GM10248 (cell line): ENCODE results near the gene TMEM87B.

Experiments used
- CTCF ChIA-PET: fragments of 300-600 bp; sonication (Branson Sonifier 250); formaldehyde crosslinking; extraction: SDS; loops from one replicate; lab custom pipeline; 2021; ENCODE audit warnings: antibody characterized with exemption; lab: Yijun Ruan, JAX
- POLR2A ChIA-PET: fragments of 350-650 bp; sonication (Branson Sonifier 250); formaldehyde crosslinking; extraction: SDS; loops from one replicate; lab custom pipeline; 2020; ENCODE audit warnings: antibody characterized with exemption; lab: Yijun Ruan, JAX
- DNase-seq: peaks from one replicate; pipeline ENCODE4 v3.0.0; 2012; ENCODE audit errors: extremely low spot score
- TF ChIP-seq, protein P1 (sequence below): IDR thresholded peaks from 2 replicates; pipeline ENCODE4 v1.5.1; 2012; ENCODE audit warnings: mild to moderate bottlenecking, low read depth; ENCODE audit errors: extremely low read depth, missing control alignments, control extremely low read depth

The TMEM87B gene

DNA sequence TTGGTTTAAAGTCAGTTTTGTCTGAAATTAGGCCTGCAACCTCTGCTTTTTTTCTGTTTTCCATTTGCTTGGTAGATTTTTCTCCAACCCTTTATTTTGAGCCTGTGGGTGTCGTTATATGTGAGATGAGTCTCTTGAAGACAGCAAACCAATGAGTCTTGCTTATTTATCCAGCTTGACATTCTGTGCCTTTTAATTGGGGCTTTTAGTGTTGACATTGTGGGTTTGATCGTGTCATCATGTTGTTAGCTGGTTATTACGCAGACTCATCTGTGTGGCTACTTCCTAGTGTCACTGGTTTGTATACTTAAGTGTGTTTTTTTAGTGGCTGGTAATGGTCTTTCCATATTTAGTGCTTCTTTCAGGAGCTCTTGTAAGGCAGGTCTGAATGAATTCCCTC is 18.8 kb downstream of the TMEM87B start:
- TF ChIP-seq, protein P1, sequence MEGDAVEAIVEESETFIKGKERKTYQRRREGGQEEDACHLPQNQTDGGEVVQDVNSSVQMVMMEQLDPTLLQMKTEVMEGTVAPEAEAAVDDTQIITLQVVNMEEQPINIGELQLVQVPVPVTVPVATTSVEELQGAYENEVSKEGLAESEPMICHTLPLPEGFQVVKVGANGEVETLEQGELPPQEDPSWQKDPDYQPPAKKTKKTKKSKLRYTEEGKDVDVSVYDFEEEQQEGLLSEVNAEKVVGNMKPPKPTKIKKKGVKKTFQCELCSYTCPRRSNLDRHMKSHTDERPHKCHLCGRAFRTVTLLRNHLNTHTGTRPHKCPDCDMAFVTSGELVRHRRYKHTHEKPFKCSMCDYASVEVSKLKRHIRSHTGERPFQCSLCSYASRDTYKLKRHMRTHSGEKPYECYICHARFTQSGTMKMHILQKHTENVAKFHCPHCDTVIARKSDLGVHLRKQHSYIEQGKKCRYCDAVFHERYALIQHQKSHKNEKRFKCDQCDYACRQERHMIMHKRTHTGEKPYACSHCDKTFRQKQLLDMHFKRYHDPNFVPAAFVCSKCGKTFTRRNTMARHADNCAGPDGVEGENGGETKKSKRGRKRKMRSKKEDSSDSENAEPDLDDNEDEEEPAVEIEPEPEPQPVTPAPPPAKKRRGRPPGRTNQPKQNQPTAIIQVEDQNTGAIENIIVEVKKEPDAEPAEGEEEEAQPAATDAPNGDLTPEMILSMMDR = no peak
- POLR2A ChIA-PET = no interaction called here
- CTCF ChIA-PET = interaction anchor here (0.8 to 3.2 kb wide), 5 partner anchors 10 to 25 kb away, joined by 3 to 15 read pairs (median 6); no protein-coding TSS in a partner anchor
- no peak for DNase-seq

DNA sequence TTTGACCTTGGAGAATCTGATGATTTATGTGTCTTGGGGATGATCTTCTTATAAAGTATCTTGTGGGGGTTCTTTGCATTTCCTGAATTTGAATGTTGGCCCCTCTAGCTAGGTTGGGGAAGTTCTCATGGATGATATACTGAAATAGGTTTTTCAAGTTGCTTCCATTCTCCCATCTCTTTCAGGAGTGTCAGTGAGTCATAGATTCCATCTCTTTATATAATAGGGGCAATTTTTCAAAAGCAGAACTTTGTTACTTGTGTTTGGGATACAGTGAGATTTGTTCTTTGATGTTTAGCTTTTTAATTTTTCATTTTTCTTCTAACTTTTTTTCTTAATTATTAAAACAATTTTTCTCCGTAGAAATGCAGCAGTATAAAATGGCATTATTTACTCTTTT is 19.4 kb downstream of the TMEM87B start:
- TF ChIP-seq, protein P1 = no peak
- ChIA-PET CTCF (interaction anchor here (0.8 to 3.2 kb wide), 5 partner anchors 10 to 25 kb away, joined by 3 to 15 read pairs (median 6); no protein-coding TSS in a partner anchor), POLR2A (no interaction called here)
- no peak for DNase-seq

DNA sequence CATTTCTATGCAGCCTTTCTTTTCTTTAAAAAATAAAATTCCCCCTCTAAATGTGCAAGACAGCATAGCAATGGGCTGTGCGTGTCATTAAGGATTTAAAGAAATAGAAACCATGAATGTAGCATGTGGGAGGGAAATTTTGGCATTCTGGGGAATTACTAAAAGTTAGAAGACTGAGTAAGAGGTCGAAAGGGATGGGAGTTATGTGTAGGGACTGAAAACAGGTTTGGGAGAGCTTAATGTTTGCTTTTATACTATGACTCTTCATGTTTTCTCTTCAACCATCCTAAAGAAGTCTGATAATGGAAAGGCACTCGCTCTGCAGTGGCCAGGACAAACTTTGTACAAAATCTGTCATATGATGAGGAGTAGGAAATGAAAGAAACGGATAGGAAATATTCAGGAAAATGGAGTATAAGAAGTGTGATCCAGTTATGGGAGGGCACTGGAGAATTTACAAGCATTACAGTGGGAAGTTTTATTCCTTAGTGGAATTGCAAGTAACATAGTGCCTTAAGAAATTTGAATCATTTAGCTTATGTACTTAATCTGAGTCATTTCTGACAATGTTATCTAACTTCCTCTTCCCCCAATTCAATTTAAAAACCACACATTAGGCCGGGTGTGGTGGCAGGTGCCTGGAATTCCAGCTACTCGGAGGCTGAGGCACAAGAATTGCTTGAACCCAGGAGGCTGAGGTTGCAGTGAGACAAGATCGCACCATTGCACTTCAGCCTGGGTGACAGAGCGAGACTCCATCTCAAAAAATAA is 20.6 kb downstream of the TMEM87B start:
- ChIA-PET CTCF (interaction anchor here (1.1 to 3.1 kb wide), 4 partner anchors 9 to 26 kb away, joined by 3 to 10 read pairs (median 4); no protein-coding TSS in a partner anchor), POLR2A (no interaction called here)
- DNase-seq = no peak
- TF ChIP-seq, protein P1 = no peak

DNA sequence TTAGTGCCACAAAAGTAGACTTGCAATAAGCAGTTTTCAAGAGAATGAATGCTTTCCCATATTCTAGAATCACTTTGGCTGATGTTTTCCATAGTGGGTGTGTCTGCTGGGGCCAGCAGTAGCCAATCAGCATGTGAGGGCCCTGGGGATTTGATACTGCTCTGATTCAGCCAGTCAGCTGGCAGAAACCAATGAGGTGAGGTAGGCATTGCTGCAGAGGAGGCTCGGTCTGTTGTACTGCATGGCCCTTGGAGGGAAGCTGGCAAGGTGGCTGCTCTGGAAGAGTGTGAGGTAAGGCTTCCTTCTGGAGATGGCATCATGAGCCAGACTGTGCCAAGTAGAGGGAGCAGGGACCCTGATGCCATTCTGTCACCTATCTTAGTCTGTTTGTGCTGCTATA is 22.7 kb downstream of the TMEM87B start:
- no peak for DNase-seq
- CTCF ChIA-PET = interaction anchor here (1.4 kb wide), 1 partner anchor 10 kb away, joined by 3 read pairs; no protein-coding TSS in a partner anchor
- TF ChIP-seq, protein P1 = no peak
- POLR2A ChIA-PET = no interaction called here

DNA sequence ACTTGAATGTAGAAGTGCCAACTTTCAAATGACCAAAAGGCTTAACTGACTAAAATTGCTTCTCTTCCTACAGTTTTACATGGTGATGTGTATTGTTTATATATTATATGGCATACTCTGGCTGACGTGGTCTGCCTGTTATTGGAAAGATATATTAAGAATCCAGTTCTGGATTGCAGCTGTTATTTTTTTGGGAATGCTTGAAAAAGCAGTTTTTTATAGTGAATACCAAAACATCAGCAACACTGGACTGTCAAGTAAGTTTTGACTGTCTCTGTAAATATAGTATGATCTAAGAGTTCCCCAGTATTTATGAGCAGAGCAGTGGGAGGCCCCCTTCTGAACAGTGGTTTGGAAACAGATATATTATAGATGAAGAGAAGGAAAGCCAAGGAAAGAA is 26.2 kb downstream of the TMEM87B start:
- CTCF ChIA-PET = interaction anchor here (1.5 kb wide), 1 partner anchor 17 kb away, joined by 5 read pairs; no protein-coding TSS in a partner anchor
- TF ChIP-seq, protein P1 = no peak
- DNase-seq = no peak
- POLR2A ChIA-PET = no interaction called here

DNA sequence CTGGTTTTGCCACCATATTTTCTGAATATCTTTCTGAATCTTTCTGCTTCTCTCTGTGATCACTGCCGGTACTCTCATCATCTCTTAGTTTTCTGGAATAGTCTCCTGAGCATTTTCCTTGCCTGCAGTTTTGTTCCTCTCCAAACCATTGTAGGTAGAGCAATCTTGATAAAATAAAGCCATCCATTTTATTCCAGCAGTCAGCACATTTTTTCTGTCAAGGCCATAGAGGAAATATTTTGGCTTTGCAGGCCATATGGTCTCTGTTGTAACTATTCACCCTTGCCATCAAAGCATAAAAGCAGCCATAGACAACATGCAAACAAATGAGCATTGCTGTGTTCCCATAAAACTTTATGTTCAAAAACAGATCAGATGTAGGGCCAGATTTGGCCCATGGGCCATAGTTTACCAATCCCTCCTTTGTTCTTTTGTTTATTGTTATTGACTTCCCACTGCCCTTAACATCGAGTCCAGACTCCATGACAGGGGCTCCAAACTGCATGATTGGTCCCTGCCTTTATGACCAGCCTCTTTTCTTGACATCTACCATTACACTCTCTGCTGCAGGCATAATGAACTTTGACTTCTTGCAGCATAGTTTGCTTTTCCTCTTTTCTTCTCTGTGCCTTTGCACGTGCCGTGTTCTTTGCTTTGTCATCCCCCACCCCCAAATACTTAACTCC is 29.8 kb downstream of the TMEM87B start:
- TF ChIP-seq, protein P1 = no peak
- DNase-seq = no peak
- POLR2A ChIA-PET = no interaction called here
- CTCF ChIA-PET = interaction anchor here (3.0 kb wide), 1 partner anchor 11 kb away, joined by 15 read pairs; no protein-coding TSS in a partner anchor
